ENCODE results near the gene PRKCA.

Gene PRKCA

DNA sequence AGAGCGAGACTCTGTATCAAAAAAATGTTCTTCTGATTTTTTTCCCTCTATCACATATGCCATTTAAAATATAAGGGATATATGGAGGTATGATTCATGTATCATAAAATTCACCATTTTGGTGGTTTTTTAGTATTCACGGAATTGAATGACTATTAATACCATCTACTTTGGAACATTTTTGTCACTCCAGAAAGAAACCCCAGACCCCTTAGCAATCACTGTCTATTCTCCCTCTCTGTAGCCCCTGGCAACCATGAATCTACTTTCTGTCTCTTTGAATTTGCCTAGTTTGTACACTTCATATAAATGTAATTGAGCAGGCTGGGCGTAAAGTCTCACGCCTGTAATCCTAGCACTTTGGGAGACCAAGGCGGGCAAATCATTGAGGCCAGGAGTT lies 75.9 kb downstream of the PRKCA start:
- H3K4me3 ChIP-seq (ENCODE audit: low read depth, low read length) = no peak overlapping the region
- TF ChIP-seq, protein P1, sequence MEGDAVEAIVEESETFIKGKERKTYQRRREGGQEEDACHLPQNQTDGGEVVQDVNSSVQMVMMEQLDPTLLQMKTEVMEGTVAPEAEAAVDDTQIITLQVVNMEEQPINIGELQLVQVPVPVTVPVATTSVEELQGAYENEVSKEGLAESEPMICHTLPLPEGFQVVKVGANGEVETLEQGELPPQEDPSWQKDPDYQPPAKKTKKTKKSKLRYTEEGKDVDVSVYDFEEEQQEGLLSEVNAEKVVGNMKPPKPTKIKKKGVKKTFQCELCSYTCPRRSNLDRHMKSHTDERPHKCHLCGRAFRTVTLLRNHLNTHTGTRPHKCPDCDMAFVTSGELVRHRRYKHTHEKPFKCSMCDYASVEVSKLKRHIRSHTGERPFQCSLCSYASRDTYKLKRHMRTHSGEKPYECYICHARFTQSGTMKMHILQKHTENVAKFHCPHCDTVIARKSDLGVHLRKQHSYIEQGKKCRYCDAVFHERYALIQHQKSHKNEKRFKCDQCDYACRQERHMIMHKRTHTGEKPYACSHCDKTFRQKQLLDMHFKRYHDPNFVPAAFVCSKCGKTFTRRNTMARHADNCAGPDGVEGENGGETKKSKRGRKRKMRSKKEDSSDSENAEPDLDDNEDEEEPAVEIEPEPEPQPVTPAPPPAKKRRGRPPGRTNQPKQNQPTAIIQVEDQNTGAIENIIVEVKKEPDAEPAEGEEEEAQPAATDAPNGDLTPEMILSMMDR (IDR thresholded peaks at IDR 0.05; ENCODE audit: low read depth, low read length) = no peak
- no peak for TF ChIP-seq MAX (IDR thresholded peaks at IDR 0.05; ENCODE audit: low read depth, low read length)
- TF ChIP-seq POLR2A (IDR thresholded peaks at IDR 0.05; ENCODE audit: extremely low read depth, insufficient read length) = no peak
- no peak for TF ChIP-seq MYC (IDR thresholded peaks at IDR 0.05; ENCODE audit: low read depth, low read length)
- DNase-seq (ENCODE audit: low read depth) = no peak

GRCh38 chr17:66379544-66379943 lies 77.1 kb downstream of the PRKCA start:
- no peak overlapping the region for H3K4me3 ChIP-seq (ENCODE audit: low read depth, low read length)
- no peak for DNase-seq (ENCODE audit: low read depth)
- TF ChIP-seq MYC (IDR thresholded peaks at IDR 0.05; ENCODE audit: low read depth, low read length) (no peak), POLR2A (IDR thresholded peaks at IDR 0.05; ENCODE audit: extremely low read depth, insufficient read length) (no peak), MAX (IDR thresholded peaks at IDR 0.05; ENCODE audit: low read depth, low read length) (no peak)
- TF ChIP-seq, protein P1 (IDR thresholded peaks at IDR 0.05; ENCODE audit: low read depth, low read length) = no peak

DNA sequence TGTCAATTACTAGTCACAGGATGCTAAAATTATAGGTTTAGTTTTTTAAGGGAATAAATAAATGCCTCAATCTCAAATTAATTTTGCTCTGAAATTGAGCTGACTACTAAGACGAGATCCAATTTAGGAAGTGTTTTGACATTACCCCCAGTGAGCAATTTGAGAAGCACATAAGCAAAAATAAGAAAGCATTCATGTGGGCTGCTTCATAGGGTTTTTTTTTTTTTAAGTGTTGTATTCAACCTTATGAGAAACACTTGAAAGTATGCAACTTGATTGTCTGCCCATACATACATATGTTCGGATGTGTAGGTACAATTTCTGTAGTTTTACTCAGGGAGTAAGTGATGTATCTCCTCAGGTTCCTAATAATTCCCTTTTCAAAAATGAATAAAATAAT lies 77.6 kb downstream of the PRKCA start:
- no peak overlapping the region for H3K4me3 ChIP-seq (ENCODE audit: low read depth, low read length)
- TF ChIP-seq MAX (IDR thresholded peaks at IDR 0.05; ENCODE audit: low read depth, low read length) (no peak), POLR2A (IDR thresholded peaks at IDR 0.05; ENCODE audit: extremely low read depth, insufficient read length) (no peak), MYC (IDR thresholded peaks at IDR 0.05; ENCODE audit: low read depth, low read length) (no peak)
- TF ChIP-seq, protein P1 (IDR thresholded peaks at IDR 0.05; ENCODE audit: low read depth, low read length) = no peak
- no peak for DNase-seq (ENCODE audit: low read depth)

DNA sequence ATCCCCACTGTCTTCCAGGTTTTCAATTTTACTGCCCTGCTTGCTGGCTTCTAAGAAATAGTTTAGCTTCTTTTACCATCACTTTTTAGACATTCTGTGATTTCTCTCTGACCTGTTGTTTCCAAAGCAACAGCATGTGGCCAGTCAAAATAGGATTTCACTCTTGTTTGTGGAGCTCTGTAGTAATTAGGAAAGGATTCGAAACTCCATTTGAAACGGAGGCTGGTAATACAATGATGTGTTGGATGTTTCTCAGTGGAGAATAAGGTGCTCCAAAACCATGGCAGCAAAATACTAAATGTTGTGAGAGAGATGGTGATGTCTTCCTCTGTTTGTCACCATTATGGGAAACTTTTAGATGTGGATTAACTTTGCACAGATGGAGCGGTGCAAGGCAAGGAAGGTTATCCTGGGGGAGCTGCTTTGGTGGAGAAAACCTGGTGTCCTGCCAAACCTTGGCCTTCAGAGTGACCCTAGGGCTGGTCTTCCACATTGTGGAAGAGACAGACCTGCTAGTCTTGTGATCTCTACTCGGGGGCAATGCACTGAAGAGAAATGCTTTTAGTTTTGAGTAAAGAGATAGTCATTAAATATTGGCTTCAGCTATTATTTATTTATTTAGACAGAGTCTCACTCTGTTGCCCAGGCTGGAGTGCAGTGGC lies 79.4 kb downstream of the PRKCA start:
- no peak for TF ChIP-seq MYC (IDR thresholded peaks at IDR 0.05; ENCODE audit: low read depth, low read length)
- no peak for TF ChIP-seq MAX (IDR thresholded peaks at IDR 0.05; ENCODE audit: low read depth, low read length)
- TF ChIP-seq, protein P1 (IDR thresholded peaks at IDR 0.05; ENCODE audit: low read depth, low read length) = no peak
- TF ChIP-seq POLR2A (IDR thresholded peaks at IDR 0.05; ENCODE audit: extremely low read depth, insufficient read length) = no peak
- H3K4me3 ChIP-seq (ENCODE audit: low read depth, low read length) = no peak overlapping the region

GRCh38 chr17:66383333-66383732 lies 80.9 kb downstream of the PRKCA start:
- H3K4me3 ChIP-seq (ENCODE audit: low read depth, low read length) = no peak overlapping the region
- no peak for DNase-seq (ENCODE audit: low read depth)
- no peak for TF ChIP-seq POLR2A (IDR thresholded peaks at IDR 0.05; ENCODE audit: extremely low read depth, insufficient read length)

More for the DNA sequence above, 79.4 kb downstream of the PRKCA start:
- DNase-seq (ENCODE audit: low read depth) = no peak

DNA sequence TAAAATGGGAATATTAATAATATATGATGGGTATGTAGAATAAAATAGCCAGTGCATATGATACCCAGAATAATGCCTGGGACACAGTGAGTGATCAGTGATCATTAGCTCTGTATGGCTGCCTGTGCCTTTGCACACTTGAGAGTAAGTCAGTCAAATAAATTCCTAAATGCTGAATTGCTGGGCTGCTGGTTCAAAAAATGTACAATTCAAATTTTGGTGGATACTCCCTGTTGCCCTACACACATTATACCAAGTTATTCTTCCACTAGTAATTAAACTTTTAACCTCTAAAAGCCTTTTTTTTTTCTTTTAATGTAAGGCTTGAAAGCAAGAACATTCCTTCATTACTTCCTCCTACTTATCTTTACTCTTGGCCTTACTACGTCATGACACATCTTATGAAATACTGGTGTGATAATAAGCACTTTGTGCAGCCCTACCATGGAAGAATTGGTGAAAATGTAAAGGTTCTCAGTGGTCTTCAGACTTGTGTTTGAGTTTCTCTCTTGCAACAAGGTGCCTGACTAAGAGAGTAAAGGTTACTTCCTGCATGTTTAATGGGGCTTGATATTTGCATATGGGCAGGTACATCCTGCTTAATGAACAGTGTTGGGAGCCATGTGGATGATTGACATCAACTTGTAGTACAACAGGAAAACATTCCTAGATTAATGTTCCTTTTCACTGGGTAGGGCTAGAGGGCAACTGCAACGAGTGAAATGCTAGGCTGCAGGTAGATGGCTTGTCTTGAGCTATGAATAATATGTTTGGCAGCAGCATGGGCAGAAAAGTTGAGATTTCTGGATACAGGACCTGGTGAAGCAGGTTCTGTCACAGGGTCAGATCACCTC lies 84.3 kb downstream of the PRKCA start:
- no peak overlapping the region for H3K4me3 ChIP-seq (ENCODE audit: low read depth, low read length)
- TF ChIP-seq, protein P1 (IDR thresholded peaks at IDR 0.05; ENCODE audit: low read depth, low read length) = no peak
- no peak for TF ChIP-seq MAX (IDR thresholded peaks at IDR 0.05; ENCODE audit: low read depth, low read length)
- no peak for TF ChIP-seq MYC (IDR thresholded peaks at IDR 0.05; ENCODE audit: low read depth, low read length)
- no peak for TF ChIP-seq POLR2A (IDR thresholded peaks at IDR 0.05; ENCODE audit: extremely low read depth, insufficient read length)
- no peak for DNase-seq (ENCODE audit: low read depth)

Measured in NB4 (cell line).